Upper lobe of right lung (tissue), 1 donor: ENCODE data around the gene C1RL. TPM values are rescaled to one million over a fixed set of nuclear protein-coding genes. Genes with fewer than 3 reads are reported as not detected.

Source experiments
- ATAC-seq: fragments of 200-7000 bp; cut with Tn5 transposase; one replicate; pipeline ENCODE4 v1.9.1; 2020; ENCODE audit warnings: mild to moderate bottlenecking, moderate library complexity
- DNase-seq: peaks from one replicate; pipeline ENCODE4 v3.0.0-alpha.2; 2020
- H3K27ac ChIP-seq: fragments of 200-600 bp; one replicate; pipeline ENCODE4 v1.8.0; 2022
- H3K27me3 ChIP-seq: fragments of 200-600 bp; one replicate; pipeline ENCODE4 v1.8.0; 2022; ENCODE audit warnings: mild to moderate bottlenecking
- H3K36me3 ChIP-seq: fragments of 200-600 bp; one replicate; pipeline ENCODE4 v1.8.0; 2022
- H3K4me1 ChIP-seq: fragments of 200-600 bp; one replicate; pipeline ENCODE4 v1.8.0; 2022
- H3K4me3 ChIP-seq: fragments of 200-600 bp; one replicate; pipeline ENCODE4 v1.8.0; 2022; ENCODE audit warnings: mild to moderate bottlenecking
- H3K9me3 ChIP-seq: fragments of 200-600 bp; one replicate; pipeline ENCODE4 v1.8.0; 2022
- CTCF ChIP-seq: fragments of 200-600 bp; IDR thresholded peaks from one replicate; pipeline ENCODE4 v1.8.0; 2022; ENCODE audit warnings: antibody characterized with exemption
- intact Hi-C: fragments of 100-400 bp; cut with DNase I; formaldehyde crosslinking; loops from one replicate; pipeline ENCODE4 v1.11.0; 2022
- total RNA-seq: library from RNA; stranded (reverse); fragmentation: NEBNext Ultra II Directional; extraction: Animal tissue kit (Norgen Biotek cat#: 25700); gene quantifications from one replicate; pipeline ENCODE4 v1.2.1, GENCODE V29; 2021
- donor health status: DM: no; HTN: yes; CAD: no; lungs with severe emphysema.

C1RL gene
- total RNA-seq, 1 donor from 2014 or later = 91.6 TPM

DNA sequence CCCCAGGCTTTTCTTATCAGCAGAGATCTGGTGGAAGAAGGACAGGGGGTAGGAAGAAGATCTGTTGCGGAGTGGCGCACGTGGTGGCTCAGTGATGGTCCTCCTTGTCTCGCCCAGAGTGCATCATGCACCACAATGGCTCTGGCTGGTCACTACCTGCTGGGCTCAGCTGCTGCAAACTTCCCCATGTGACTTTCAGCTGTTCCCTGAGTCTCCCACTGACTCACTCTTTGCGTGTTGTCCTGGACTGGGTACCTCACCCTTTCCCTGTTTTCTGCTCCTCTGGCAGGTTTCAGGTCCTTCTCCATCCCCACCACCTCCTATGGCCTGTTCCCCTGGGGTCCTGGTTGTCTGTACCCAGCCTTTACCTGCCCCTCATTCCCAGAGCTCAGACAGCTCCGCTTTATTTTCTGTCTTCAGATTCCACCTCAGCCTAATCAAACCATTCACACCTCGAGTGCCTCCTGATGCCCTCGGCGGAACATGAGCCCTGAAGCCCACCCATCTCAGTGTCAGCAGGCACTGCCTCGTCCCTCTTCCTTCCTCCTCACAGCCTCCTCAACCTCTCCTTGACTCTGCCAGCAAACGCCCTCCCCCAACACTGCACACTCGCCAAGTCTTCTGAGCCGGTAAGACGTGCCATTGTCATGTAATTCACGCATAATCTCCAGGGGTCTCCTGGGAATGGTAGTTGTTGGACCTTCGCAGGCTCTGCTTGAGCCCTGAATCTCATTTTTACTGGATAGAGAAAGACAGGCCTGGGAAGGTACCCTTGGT is 18.6 kb downstream of the C1RL start:
- DNase-seq (no peak), ATAC-seq (no peak)
- peak overlapping the region; percentile 80 for H3K27ac ChIP-seq
- no peaks in the 10 kb centered on the region for H3K27me3 ChIP-seq
- TF ChIP-seq CTCF = no peak
- H3K36me3 ChIP-seq = peaks cover 26% of the 10 kb centered on the region
- H3K4me1 ChIP-seq = peaks cover 37% of the 10 kb centered on the region
- peak overlapping the region; percentile 65 for H3K4me3 ChIP-seq
- intact Hi-C loops = no loop called here
- H3K9me3 ChIP-seq = no peaks in the 10 kb centered on the region

DNA sequence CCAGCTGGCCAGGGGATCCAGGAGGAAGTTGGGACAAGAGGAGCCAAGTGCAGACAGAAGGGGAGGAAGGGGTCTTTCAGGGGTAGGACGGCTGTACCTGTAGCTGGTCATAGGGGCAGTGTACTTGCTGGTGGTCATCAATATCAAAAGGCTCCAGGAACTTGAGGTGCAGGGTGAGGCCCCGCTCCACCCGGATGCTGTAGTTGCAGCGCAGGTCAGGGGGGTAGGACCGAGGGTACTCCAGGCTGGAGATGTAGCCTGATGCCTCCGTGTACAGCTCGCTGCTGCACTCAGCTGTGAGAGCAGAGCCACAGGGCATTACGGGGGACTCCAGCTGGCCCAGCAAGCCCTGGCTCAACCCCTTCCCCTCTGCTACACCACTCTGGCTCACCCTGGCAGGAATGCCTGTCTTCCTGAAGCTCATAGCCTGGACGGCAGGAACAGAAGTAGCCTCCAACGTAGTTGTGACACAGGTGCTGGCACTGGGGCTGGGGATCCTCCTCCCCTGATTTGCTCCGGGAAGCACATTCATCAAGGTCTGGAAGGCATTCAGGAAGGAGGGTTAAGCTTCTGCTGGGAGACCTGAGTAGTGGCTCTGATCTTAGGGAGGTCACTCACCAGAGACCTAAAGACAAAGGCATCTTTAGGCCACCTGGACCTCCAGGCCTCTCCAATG is 19.7 kb downstream of the C1RL start:
- no peak for TF ChIP-seq CTCF
- intact Hi-C loops = no loop called here
- H3K9me3 ChIP-seq = no peaks in the 10 kb centered on the region
- peaks cover 33% of the 10 kb centered on the region for H3K4me1 ChIP-seq
- no peaks in the 10 kb centered on the region for H3K27me3 ChIP-seq
- no peak overlapping the region for H3K4me3 ChIP-seq
- ATAC-seq (no peak), DNase-seq (no peak)
- H3K36me3 ChIP-seq = peaks cover 26% of the 10 kb centered on the region
- peak overlapping the region; percentile 80 for H3K27ac ChIP-seq

DNA sequence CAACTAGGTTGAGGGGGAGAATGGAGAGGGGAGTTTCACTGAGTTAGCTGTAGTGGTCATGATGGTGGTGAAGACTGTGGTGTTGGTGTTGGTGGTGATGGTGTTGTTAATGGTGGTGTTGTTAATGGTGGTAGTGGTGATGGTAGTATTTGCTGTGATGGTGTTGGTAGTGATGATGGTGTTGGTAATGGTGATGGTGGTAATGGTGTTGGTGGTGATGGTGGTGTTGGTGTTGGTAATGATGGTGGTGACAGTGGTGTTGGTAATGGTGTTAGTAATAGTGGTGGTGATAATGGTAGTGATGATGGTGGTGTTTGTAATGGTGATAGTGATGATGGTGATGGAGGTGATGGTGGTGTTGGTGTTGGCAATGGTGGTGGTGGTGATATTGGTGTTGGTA is 25.9 kb downstream of the C1RL start:
- DNase-seq (no peak), ATAC-seq (no peak)
- Histone ChIP-seq H3K36me3 (peaks cover 31% of the 10 kb centered on the region), H3K27ac (no peak overlapping the region), H3K9me3 (no peaks in the 10 kb centered on the region), H3K27me3 (no peaks in the 10 kb centered on the region), H3K4me3 (no peak overlapping the region), H3K4me1 (peaks cover 12% of the 10 kb centered on the region)
- intact Hi-C loops = no loop called here
- TF ChIP-seq CTCF = no peak

- no peak for TF ChIP-seq CTCF
These were observed 28.0 kb downstream of the C1RL start for GRCh38 chr12:7081037-7081436.

GRCh38 chr12:7079826-7080125 is 29.2 kb downstream of the C1RL start:
- Histone ChIP-seq H3K4me3 (no peak overlapping the region), H3K4me1 (peaks cover 12% of the 10 kb centered on the region), H3K27ac (peak overlapping the region; percentile 65), H3K36me3 (peaks cover 16% of the 10 kb centered on the region), H3K27me3 (no peaks in the 10 kb centered on the region), H3K9me3 (no peaks in the 10 kb centered on the region)
- DNase-seq (no peak), ATAC-seq (peak; percentile 28)
- intact Hi-C loops = no loop called here
- TF ChIP-seq CTCF = no peak

More at GRCh38 chr12:7081037-7081436, 28.0 kb downstream of the C1RL start:
- ATAC-seq (no peak), DNase-seq (no peak)
- intact Hi-C loops = no loop called here
- no peaks in the 10 kb centered on the region for H3K27me3 ChIP-seq
- H3K27ac ChIP-seq = no peak overlapping the region
- H3K9me3 ChIP-seq = no peaks in the 10 kb centered on the region
- no peak overlapping the region for H3K4me3 ChIP-seq
- peaks cover 12% of the 10 kb centered on the region for H3K4me1 ChIP-seq
- peaks cover 16% of the 10 kb centered on the region for H3K36me3 ChIP-seq
